Activated T-cell treated with anti-CD3 and anti-CD28 coated beads for 4 hours (primary cell): ENCODE measurements around the gene FCN3.

Source experiments
- DNase-seq: peaks from one replicate; pipeline ENCODE4 v3.0.0-alpha.2; 2020

Gene FCN3

DNA sequence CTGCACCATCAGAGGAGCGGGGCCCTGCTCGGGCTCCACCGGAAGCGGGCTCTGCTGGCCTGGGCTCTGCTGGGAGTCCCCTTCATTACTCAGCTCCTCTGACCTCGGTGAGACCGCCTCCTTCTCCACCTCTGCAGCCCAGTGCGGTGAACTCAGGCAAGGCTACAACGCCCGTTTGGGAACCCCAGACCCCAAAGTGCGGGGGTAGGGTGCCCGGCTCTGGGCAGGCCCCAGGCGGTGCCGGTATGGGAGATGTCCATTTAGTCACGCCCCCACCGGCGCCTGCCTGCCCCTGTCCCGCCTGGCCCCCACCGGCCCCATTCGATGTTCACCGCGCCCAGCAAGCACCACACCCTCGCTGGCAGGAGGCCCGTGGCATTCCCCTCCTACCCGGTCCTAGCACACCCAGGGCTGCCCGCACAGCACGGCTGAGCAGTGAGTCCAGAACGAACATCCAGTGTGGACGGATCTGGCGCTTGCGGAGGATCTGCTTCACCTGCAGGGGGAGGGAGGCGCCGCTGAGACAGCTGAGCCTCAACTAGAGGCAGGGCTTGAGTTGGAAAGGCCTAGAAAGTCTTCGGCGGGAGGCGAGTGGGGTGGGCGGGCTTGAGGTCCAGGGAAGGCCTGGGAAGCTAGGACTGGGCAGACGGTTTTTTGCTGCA lies 17.9 kb downstream of the FCN3 start:
- DNase-seq, result no peak

DNA sequence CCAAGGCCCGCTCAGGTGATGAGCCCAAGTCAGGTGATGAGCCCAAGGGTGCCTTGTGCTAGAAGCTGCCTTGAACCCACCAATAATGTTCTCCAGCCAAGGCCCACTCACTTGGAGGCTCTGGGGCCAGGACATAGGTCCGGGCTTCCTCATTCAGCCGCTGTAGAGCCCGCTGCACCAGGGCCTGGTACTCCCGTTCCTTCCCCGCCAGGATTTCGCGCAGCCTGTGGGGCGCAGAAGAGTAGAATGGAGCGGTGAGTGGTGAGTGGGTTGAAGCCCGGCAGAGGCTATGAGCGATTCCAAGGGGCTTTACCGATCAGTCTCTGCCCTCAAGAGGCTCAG lies 18.4 kb downstream of the FCN3 start:
- no peak for DNase-seq

DNA sequence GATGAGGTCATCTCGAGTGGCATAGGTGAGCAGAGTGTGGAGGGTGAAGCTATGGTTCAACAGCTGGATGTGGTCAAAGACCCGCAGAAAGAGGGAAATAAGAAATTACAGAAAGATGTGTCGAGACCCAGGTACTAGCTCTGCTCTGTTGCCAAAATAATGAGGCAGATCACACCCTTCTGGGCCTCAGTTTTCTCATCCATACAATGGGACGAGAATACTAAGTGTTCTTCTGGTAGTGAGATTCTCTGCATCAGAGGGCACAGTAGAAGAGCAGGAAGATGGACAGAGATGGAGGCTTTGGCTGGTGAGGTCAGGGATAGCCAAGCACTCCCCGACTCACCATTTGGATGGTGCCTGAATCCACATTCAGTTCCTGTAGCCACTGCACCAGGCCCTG lies 18.9 kb downstream of the FCN3 start:
- DNase-seq, result no peak

DNA sequence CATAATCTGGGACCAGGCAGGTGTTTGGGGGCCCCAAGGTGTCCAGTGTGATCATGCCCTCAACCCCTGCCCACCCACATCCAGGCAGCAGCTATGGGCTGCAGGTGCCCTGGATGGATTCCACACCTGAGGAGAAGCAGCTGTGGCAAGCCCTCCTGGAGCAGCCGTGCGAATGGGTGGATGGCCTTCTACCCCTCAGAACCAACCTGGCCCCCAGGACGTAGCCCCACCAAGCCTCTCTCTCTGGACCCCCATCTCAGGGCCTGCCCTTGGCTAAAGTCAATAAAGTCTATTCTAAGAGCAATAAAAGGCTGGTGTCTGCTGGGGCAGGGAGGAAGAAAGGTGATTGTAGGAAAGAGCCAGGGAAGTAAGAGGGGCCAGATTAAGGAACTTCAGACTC lies 21.0 kb downstream of the FCN3 start:
- DNase-seq, result no peak

DNA sequence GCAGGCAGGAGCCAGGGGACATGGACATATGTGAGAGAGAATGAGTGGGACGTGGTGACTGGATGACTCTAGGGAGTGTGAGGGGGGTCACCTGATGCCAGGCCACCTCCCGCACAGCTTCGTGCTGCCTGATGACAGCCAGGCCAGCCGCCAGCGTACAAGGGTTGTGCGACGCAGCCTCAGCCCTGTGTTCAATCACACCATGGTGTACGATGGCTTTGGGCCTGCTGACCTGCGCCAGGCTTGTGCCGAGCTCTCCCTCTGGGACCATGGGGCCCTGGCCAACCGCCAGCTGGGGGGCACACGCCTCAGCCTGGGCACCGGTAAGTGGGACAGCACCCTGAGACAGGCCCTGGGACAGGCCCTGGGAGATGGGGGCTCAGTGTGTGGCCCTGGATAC lies 21.5 kb downstream of the FCN3 start:
- DNase-seq, result no peak

DNA sequence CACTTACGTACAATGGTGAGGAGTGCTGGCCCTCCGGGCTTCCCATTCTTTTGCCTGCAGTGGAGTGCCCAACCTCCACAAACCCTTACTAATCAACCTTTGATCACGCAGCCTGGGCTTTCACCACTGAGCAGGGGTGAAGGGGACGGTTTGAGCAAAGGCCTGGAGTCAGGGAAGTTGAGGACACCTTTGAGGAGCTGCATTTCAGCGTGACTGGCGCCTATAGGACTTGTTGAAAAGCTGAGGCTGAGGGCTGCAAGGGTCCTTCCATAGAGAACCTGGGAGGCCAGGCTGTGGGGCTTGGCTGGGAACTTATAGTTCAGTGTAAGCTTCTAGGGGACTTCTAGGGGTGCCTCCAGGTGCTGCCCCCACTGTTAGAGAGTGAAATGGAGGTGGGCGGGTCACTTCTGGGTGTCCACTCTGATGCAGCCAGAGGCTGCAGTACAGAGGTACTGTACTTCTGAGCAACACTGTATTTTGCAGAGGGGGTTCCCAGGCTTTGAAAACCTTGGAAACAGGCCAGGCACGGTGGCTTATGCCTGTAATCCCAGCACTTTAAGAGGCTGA lies 23.0 kb downstream of the FCN3 start:
- no peak for DNase-seq

DNA sequence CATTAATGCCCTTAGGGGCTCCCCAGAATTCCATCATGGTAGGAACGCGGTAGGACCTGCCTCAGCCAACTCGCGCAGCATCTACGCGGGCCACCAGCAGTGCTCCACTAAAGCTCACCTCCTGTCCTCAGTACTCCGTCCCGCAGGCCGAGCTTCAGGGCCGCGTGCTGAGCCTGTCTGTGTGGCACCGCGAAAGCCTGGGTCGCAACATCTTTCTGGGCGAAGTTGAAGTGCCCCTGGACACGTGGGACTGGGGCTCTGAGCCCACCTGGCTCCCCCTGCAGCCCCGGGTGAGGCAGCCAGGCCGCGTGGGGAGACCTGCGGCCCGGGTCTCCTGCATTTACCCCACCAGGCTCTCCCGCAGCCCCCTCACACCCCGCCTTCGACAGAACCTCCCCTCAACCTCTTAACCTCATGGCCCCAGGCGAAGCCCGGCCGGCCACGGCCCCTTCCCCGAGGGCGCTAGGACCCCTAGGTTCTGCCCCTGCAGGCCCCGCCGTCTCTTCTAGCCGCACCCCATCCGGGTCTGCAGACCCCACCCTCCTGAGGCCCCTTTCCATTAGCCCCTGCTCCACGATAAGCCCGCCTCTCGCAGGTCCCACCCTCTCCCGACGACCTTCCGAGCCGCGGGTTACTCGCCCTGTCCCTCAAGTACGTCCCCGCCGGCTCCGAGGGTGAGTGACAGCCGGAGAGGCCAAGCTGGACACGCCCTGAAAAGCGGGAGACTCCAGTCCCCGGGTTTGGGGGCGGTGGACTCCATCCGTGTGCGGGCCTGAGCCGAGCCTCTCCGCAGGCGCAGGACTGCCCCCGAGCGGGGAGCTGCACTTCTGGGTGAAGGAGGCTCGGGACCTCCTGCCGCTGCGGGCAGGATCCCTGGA lies 23.7 kb downstream of the FCN3 start:
- DNase-seq, result no peak

DNA sequence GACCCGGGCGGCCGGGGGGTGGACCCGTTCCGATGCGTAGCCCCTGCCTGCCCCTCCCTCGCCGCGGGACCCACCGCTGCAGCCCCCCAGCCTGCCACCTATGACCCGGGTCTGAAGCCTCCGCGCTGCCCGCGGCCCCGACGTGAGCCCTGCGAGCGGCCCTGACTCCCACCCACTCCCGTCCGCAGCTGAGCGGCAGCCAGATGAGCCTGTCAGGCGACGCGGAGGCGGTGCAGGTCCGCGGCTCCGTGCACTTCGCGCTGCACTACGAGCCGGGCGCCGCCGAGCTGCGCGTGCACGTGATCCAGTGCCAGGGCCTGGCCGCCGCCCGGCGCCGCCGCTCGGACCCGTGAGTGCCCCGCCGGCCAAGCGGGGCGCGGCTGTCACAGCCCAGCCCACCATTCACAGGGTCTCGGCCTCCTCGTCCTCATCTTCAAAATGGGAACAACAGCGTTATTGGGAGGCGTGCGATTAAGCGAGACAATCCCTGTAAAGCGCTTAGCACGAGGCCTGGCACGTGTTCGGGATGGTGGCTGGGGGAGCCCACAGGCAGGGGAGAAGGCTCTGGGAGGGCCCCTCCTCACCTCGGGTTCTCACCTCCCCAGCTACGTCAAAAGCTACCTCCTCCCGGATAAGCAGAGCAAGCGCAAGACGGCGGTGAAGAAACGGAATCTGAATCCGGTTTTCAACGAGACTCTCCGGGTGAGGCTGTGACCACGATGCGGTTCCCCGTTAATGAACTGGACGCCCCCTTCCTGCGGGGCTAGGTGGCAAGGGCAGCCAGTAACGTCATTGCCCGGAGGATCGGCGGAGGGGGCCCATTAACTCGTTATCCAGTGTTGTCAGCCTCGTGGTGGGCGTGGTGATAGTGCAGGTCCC lies 24.6 kb downstream of the FCN3 start:
- DNase-seq, result no peak

DNA sequence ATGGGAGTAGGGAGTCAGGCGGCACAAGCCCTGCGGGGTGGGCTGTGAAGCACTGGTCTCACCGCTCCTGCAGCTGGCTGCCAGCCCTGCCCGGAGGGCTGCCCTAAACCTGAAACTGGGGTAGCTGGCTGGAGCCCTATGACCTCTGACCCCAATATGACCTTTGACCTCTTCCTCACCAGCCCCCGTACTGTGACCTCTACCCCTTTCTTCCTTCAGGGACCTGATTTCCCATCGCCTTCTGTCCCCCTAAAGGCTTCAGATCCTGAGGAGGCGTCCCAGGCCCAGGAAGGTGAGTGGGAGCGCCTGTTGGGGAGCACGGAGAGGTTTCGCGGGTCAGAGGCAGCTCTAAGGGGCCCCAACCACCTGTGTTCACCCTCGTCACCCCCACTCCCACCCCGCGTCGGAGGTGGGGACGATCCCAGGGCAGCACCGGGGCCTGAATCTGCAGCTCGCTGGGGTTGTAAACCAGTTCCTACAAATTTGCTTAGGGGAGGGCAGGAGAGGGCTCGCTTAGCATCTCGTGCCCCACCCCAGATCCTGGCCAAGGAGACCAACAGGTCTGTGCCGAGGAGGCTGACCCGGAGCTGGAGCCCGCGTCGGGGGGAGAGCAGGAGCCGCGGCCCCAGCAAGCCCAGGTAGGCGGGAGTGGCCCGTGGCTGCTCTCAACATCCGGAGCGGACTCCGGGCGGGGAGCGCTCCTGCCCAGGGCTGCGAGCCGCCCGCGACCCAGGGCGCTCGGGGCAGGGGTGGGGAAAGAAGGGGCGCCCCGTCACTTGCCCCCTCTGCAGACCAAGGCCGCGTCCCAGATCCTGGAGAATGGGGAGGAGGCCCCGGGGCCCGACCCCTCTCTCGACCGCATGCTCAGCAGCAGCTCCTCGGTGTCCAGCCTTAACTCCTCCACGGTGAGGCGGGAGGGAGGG lies 25.5 kb downstream of the FCN3 start:
- DNase-seq, result no peak

DNA sequence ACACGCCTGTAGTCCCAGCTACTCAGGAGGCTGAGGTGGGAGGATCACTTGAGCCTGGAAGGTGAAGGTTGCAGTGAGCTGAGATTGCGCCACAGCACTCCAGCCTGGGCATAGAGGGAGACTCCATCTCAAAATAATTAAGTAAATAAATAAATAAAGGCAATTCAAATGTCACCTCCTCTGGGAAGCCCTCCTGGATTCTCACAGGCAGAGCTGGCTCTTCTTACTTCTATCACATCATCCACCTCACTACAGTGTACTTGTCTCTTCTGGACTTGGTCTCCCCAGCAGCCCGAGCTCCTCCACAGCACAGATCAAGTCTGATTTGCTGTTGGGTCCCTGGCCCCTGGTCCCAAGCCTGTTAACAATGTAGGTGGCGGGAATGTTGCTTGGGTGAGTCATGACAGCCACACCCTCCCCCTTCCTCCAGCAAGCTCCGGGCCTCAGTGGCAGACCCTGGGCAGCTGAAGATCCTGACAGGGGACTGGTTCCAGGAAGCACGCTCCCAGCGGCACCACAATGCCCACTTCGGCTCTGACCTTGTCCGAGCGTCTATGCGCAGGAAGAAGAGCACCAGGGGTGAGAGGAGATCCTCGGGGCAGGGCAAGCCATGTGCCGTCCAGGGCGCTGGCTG lies 27.5 kb downstream of the FCN3 start:
- no peak for DNase-seq

DNA sequence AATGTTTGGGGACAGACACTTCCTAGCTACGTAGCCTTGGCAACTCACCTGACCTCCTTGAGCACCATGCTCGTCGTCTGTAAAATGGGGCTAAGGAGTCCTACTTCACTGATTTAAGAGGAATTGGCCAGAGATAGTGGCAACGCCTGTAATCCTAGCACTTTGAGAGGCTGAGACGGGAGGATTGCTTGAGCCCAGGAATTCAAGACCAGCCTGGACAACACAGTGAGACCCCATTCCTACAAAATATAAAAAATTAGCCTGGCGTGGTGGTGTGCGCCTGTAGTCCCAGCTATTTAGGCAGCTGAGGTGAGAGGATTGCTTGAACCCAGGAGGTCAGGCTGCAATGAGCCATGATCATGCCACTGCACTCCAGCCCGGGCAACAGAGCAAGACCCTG lies 28.3 kb downstream of the FCN3 start:
- DNase-seq, result no peak

DNA sequence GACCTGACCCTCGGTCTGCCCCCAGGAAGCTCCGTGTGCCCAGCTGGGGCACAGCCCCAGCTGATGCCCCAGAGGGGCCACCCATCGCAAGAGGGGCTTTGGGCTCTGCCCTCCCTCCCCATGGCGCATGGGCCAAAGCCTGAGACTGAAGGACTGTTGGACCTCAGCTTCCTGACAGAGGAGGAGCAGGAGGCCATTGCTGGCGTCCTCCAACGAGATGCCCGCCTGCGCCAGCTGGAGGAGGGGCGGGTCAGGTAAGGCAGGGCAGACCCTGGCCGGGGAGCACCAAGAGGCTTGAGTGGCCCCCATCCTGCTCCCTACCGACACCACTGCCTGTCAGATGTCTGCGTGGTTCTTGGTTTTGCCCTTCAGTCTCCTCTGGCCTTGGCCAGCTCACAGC lies 29.4 kb downstream of the FCN3 start:
- DNase-seq, result no peak

DNA sequence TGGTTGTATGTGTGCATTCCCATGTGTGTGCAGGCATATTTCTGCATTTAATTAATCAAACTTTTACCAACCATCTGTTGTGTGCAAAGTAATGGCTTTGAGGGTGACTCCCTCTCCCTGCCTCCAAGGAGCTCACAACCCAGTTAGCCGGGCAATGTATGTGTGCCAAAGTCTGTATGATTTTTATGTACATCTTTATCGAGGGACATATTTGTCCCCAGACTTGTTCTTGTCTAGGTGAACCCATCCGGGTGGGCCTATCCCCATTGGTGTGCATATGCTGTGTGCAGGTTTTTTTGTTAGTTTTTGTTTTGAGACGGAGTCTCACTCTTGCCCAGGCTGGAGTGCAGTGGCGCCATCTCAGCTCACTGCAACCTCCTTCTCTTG lies 31.0 kb downstream of the FCN3 start:
- DNase-seq, result no peak

DNA sequence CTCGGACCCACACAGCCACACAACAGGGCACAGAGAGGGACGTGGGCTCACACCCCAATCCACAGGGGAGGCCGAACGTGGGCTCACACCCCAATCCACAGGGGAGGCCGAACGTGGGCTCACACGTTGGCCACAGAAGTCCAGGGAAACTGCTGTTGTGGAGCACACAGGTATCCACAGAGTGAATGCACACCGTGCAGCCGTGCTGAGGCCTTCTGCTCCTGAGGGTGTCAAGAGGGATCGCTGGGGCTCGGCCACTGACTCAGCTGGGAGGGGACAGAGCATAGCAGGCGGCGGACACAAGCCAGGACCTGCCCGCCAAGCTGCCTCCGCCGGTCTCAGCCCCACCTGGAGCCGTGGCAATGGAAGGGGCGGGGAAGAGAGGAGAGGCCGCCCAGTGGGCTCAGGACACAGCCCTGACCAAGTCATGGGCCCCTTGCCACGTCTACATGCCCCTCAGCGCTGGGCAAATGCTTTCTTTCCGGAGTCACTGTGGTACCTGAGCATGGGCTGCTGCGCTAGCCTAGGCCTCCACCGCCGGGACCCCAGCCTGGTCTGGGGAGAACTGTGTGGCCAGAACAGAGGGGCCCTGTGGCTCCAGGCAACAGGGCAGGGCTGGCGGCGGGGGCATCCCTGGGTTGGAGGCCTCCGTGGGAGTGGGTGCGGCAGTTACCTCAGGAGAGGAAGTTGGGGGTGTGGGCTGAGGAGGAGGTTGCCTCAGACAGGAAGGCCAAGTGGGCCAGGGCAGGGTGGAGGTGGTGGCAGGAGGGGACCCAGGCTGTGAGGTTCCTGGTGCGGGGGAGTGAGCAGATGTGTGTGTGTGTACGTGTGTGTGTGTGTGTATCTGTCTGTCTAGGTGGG lies 31.6 kb downstream of the FCN3 start:
- peak; percentile 78 for DNase-seq

DNA sequence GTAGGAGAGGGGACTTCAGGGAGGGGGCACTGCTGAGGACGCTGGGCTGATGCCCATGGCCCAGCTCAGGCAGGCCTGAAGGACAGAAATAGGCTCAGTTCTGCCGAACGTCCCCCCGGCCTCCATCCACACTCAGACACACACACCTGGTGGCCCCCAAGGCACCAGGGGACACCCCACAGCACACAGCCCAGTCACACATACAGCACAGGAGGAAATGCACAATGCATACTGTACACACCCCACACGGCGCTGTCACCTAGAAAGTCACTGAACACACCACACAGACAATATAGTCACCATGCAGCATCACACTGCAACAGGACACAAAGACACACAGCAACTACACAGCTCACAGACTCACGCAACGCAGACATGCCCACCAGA lies 32.2 kb downstream of the FCN3 start:
- no peak for DNase-seq

DNA sequence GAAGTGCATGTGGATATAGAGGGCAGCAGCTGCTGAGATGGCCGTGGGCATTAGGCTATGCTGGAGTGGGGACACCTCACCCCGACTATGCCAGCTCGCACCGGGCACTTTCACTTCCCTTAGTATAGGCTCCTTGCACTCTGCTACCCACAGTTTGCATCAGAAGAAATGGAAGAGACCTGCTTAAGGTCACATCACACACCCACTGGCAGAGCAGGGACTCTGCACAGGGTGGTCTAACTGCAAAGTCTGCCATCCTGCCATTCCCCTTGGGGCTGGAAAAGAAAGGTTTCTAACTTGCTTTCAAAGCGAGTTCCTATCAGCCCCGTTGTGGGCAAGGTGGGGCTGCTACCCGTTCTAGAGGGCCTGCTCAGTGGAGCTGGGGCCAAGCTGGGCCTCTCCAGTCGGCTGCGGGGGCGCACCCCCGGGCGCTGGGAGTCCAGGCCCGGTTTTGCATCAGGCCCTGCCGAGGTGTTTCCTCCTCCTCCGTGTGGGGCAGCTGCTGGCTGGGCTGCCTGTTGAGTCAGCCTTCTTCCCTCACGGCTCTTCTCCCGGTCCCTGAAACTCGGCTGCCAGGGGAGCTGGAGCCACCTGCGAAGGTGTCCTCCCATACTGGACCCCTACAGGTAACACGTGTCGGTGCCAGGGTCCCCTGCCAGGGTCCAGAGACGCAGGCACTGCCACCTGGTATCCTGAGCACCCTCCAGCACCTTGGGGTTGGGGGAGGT lies 32.9 kb downstream of the FCN3 start, which contains the start of gene SYTL1:
Gene SYTL1, plus strand, starts transcription at position 498 of the 728 bp plus-strand sequence. CDS start 3,313 bp downstream, outside the sequence.
- peak; percentile 42 for DNase-seq

DNA sequence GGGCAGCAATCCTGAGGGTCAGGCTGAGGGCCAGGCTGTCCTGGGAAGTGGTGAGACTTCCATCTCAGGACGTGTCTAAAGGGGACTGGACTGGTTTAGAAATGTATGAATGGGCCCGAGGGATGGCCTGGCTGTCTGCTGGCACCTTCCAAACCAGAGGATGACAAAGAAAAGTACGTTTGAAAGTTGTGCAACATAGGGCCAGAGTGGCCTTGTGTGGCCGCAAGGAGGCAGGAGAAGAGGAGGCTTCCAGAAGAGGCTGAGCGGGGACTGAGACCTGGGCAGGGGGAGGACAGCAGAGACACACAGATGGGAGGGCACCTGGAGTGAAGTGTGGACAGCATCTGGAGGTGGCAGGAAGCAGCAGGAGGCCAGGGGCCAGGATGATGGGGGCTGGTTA lies 35.4 kb downstream of the FCN3 start:
- no peak for DNase-seq

DNA sequence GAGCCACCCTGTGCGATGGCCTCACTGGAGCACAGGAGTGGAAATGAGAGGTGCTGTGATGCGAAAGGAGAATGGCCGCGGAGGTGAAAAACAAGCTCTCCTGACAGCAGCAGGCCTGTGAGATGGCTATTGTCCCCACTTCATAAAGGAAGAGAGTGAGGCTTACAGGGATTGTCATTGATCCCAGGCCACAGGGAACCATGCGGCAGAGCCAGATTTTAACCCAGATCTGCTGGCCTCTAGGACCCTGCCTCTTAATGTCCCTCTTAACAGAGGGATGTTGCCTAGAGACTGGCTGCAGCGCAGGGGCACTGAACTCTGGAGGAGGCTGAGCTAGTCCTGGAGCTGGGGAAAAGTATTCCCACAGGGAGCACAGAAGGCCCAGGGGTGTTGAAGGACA lies 35.9 kb downstream of the FCN3 start:
- no peak for DNase-seq

DNA sequence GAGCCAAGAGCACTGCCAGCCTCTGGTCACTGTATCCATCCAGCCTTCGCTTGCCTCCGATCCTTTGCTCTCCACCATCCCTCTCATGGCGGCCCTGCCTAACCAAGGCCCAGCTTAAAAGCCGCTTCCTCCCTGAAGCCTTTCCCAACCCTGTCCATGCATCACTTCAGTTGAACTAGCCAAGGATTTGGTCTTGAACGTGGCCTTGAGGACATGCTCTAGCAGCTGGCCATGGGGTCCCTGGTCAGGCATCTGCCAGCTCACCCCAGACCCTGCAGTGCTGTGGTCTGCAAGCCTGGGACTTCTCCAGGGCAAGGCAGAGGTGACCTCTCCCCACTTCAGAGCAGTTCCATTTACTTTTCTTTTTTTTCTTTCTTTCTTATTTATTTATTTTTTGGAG lies 37.9 kb downstream of the FCN3 start:
- no peak for DNase-seq
